ENCODE data around the gene MYRIP.

The MYRIP gene

DNA sequence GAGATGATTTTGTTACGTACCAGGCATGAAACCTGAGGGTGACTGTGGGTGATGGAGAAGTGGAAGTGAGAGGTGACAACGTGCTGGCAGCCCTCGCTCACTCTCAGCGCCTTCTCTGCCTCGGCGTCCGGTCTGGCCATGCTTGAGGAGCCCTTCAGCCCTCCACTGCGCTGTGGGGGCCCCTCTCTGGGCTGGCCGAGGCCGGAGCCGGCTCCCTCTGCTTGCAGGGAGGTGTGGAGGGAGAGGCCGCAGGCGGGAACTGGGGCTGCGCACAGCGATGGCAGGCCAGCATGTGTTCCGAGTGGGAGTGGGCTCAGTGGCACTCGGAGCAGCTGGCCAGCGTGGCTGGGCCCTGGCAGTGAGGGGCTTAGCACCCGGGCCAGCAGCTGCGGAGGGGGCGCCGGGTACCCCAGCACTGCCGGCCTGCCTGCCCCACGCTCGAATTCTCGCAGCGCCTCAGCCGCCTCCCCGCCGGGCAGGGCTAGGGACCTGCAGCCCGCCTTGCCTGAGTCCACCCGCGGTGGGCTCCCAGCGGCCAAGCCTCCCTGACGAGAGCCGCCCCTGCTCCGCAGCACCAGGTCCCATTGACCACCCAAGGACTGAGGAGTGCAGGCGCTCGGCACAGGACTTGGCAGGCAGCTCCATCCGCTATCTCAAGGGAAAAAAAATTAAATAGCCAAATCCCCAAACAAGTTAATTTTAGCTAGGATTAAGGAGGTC lies 29.7 kb upstream of the MYRIP start:
- TF ChIP-seq, protein P1, sequence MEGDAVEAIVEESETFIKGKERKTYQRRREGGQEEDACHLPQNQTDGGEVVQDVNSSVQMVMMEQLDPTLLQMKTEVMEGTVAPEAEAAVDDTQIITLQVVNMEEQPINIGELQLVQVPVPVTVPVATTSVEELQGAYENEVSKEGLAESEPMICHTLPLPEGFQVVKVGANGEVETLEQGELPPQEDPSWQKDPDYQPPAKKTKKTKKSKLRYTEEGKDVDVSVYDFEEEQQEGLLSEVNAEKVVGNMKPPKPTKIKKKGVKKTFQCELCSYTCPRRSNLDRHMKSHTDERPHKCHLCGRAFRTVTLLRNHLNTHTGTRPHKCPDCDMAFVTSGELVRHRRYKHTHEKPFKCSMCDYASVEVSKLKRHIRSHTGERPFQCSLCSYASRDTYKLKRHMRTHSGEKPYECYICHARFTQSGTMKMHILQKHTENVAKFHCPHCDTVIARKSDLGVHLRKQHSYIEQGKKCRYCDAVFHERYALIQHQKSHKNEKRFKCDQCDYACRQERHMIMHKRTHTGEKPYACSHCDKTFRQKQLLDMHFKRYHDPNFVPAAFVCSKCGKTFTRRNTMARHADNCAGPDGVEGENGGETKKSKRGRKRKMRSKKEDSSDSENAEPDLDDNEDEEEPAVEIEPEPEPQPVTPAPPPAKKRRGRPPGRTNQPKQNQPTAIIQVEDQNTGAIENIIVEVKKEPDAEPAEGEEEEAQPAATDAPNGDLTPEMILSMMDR (conservative IDR thresholded peaks at IDR 0.05) = no peak
- no peak for TF ChIP-seq ZFX (IDR thresholded peaks at IDR 0.05)
- H3K27ac ChIP-seq = no peak overlapping the region

DNA sequence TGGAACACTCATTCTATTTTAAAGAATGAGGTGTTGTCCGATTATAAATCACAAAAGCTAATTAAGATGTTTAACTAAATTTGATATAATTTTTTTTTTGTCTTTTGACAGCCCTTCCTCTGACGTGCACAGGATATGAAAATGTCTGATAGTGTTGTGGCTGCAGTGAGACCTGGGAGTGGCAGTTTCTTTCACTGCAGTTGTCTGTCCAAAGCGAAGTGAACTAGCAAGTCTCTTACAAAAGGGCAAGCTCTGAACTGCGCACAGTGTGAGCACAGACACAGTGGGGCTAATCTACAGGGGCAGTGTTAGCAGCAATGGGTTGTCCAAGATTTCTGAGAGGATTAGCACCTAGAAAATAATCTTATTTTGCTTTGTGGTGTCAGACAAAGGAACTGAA lies 29.1 kb upstream of the MYRIP start:
- no peak overlapping the region for H3K27ac ChIP-seq
- TF ChIP-seq, protein P1 (conservative IDR thresholded peaks at IDR 0.05) = no peak
- no peak for TF ChIP-seq ZFX (IDR thresholded peaks at IDR 0.05)

DNA sequence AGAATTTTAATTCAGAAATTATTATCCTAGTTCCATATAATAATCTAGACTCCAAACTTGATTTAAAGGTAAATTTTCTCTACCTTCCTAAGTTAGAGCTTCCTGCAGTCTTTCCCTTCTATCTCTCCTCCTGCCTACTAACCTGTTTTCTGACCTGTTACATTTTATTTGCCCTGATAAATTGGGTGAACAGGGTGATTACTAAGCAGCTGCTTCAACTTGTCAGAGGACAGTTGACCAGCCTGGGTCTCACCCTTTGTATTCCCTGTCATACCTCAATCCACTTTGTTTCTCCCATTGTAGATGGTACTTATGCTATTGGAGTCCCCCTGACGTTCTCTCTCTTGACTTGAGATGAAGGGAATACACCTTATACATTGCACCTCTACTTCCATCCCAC lies 28.4 kb upstream of the MYRIP start:
- H3K27ac ChIP-seq = no peak overlapping the region
- no peak for TF ChIP-seq ZFX (IDR thresholded peaks at IDR 0.05)
- TF ChIP-seq, protein P1 (conservative IDR thresholded peaks at IDR 0.05) = no peak

DNA sequence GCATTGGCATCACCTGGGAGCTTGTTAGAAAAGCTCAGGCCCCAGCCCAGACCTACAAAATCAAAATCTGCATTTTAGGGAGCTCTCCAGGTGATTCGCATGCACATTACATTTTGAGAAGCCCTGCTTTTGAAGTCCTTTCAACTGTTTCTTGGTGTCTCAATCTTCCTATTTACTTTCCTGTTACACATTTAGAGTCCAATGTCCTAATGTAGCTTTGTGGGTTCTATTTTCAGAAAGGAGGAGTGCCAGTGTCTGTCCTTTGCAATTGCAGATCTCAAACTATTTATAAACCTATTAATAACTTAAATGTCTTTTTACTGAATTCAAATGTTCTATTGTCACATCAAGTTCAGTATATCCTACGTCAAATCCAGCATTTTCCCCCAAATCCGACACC lies 27.8 kb upstream of the MYRIP start:
- TF ChIP-seq, protein P1 (conservative IDR thresholded peaks at IDR 0.05) = no peak
- no peak for TF ChIP-seq ZFX (IDR thresholded peaks at IDR 0.05)
- H3K27ac ChIP-seq = no peak overlapping the region

DNA sequence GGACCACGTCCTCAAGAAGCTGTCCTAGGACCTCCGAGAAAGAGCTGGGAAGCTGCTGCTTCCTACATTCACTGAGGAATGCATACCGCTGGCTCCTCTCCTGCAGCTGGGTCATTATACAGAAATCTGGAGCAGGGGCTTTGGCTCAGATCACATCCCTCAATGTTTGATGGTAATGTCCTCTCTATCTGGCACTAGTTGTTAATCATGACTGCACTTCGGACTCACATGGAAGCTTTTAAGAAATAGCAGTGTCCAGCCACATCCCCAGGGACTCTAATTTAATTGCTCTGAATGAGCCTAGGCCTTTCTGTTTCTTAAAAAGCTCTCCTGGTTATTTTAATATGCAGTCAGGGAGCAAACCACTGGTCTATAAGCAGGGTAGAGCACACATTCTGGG lies 25.7 kb upstream of the MYRIP start:
- TF ChIP-seq, protein P1 (conservative IDR thresholded peaks at IDR 0.05) = no peak
- no peak for TF ChIP-seq ZFX (IDR thresholded peaks at IDR 0.05)

DNA sequence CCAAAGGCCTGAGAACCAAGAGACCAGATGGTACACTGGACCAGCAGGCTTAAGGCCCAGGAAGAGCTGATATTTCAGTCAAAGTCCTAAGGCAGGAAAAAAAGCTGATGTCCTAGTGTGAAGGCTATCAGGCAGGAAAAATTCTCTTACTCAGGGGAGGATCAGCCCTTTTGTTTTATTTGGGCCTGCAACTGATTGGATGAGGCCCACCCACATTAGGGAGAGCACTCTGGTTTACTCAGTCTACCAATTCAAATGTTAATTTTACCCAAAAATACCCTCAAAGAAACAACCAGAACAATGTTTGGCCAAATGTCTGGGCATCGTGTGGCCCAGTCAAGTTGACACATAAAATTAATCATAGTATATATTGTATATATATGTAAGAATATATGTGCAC lies 24.5 kb upstream of the MYRIP start:
- H3K27ac ChIP-seq = no peak overlapping the region
- TF ChIP-seq, protein P1 (conservative IDR thresholded peaks at IDR 0.05) = no peak
- no peak for TF ChIP-seq ZFX (IDR thresholded peaks at IDR 0.05)

More for the DNA sequence above, 25.7 kb upstream of the MYRIP start:
- no peak overlapping the region for H3K27ac ChIP-seq

DNA sequence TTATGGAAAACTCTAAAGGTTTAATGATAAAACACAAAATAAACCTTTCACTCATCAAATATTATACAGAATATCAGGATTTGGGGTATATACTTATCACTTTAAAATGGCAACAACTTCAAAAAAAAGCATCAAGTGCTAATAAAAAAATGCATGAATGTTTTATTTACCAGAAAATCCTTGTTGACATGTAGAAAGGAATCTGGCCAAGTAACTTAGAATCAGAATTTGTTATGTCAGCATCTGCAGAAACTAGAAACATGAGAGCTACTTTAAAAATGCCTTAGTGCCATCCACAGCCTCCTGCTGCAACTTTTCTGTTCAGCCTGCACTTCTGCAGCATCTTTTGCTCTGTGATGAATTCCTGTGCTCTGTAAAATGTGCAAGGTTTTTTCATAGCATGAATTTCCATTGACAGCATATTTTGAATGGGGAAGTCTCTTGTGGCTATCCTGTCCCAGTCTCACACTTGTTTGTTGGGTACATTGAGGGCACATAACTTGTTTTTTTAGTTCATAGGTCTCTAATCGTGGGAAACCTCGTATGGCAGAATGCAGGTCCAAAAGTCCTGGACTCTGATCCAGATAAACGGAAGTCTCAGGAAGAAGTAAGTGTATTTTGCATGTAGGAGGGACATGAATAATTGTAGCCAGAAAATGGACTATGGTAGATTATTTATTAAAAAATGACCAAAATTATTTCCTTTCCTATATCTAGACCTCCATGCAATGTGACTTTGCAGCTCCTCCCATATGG lies 21.1 kb upstream of the MYRIP start:
- no peak overlapping the region for H3K27ac ChIP-seq
- TF ChIP-seq, protein P1 (conservative IDR thresholded peaks at IDR 0.05) = no peak
- no peak for TF ChIP-seq ZFX (IDR thresholded peaks at IDR 0.05)

Data from C4-2B (cell line).